ENCODE measurements around the gene NIF3L1. TPM values are rescaled to one million over a fixed set of nuclear protein-coding genes. Genes with fewer than 3 reads are reported as not detected.

Gene NIF3L1
- total and polyA plus RNA-seq, 2 of the 13 experiments (the other 11 are each of a cell fraction or from before 2014, with no cell fraction given) = 67.9 to 75.2 TPM

DNA sequence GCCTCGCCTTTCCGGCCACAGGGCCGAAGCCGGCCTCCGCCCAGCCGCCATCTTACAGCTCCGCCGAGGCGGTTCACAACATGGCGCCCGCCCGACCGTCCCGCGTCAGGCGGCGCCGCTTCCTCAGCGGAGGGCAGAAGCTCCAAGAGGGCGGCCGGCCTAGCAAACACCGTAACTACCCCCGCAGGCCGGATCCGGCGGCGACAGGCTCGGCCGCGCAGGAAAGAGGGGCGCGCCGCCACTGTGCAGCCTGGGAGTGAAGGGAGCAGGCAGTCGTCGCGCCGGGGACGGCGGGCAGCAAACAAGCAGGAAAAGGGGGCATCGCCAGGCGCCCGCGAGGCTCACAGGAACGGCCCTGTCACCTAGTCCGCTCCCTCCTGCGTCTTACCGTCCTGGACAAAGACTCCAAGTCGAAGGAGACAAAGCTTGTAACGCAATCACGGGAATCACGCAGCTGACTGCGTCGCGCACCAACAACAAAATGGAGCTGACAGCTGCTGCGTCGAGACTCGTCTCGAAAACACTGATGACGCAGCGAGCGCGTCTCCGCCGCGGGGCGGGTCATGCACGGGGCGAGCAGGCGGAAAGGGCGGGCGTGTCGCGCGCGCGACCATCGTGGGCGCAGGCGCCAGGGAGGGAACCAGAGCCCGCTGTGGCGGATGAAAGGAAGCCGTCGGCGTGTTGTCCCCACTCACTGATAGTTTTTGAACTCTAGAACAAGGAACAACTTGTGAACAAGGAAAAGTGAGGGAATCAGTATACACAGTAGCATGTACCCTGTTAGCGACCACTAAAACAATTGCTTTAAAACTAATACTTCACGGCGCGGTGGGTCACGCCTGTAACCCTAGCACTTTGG is 24.8 kb upstream of the NIF3L1 start, which contains the start of gene CLK1 (continued):
- TF ChIP-seq, protein P1, sequence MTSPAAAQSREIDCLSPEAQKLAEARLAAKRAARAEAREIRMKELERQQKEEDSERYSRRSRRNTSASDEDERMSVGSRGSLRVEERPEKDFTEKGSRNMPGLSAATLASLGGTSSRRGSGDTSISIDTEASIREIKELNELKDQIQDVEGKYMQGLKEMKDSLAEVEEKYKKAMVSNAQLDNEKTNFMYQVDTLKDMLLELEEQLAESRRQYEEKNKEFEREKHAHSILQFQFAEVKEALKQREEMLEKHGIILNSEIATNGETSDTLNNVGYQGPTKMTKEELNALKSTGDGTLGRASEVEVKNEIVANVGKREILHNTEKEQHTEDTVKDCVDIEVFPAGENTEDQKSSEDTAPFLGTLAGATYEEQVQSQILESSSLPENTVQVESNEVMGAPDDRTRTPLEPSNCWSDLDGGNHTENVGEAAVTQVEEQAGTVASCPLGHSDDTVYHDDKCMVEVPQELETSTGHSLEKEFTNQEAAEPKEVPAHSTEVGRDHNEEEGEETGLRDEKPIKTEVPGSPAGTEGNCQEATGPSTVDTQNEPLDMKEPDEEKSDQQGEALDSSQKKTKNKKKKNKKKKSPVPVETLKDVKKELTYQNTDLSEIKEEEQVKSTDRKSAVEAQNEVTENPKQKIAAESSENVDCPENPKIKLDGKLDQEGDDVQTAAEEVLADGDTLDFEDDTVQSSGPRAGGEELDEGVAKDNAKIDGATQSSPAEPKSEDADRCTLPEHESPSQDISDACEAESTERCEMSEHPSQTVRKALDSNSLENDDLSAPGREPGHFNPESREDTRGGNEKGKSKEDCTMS (CRISPR knock-in tag; conservative IDR thresholded peaks at IDR 0.05) = peak; percentile 56
- 0 out of 2 replicates have a peak, but pooled peaks have one; percentile 24 for TF ChIP-seq ZNF24 (IDR thresholded peaks at IDR 0.05)
- TF ChIP-seq BHLHE40 (IDR thresholded peaks at IDR 0.05; ENCODE audit: low read length) = peak; percentile 77
- TF ChIP-seq NFRKB (IDR thresholded peaks at IDR 0.05) = peak; percentile 78
- peak; percentile 99 for TF ChIP-seq FOXC1 (CRISPR knock-in tag; IDR thresholded peaks at IDR 0.05; ENCODE audit: borderline replicate concordance)
- TF ChIP-seq PAX8 (CRISPR knock-in tag; IDR thresholded peaks at IDR 0.05; ENCODE audit: borderline replicate concordance) = peak; percentile 88; the same call in 1 of the 2 replicates
- no peak for TF ChIP-seq HNRNPUL1 (IDR thresholded peaks at IDR 0.05; ENCODE audit: low read depth, low read length)
- TF ChIP-seq ATRX (CRISPR knock-in tag; IDR thresholded peaks at IDR 0.05; ENCODE audit: borderline replicate concordance) = no peak
- TF ChIP-seq ZNF589 (CRISPR knock-in tag; conservative IDR thresholded peaks at IDR 0.05) = peak; percentile 98
- peak; percentile 90 for TF ChIP-seq GATA4 (IDR thresholded peaks at IDR 0.05; ENCODE audit: borderline replicate concordance, low read depth)
- peak; percentile 99 for TF ChIP-seq RBFOX2 (IDR thresholded peaks at IDR 0.05; ENCODE audit: low read depth, low read length)
- peak; percentile 77 for TF ChIP-seq SRSF1 (optimal IDR thresholded peaks at IDR 0.05; ENCODE audit: low read depth, low read length)
- TF ChIP-seq, protein P2, sequence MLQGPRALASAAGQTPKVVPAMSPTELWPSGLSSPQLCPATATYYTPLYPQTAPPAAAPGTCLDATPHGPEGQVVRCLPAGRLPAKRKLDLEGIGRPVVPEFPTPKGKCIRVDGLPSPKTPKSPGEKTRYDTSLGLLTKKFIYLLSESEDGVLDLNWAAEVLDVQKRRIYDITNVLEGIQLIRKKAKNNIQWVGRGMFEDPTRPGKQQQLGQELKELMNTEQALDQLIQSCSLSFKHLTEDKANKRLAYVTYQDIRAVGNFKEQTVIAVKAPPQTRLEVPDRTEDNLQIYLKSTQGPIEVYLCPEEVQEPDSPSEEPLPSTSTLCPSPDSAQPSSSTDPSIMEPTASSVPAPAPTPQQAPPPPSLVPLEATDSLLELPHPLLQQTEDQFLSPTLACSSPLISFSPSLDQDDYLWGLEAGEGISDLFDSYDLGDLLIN (CRISPR knock-in tag; IDR thresholded peaks at IDR 0.05; ENCODE audit: borderline replicate concordance) = peak; percentile 94; the same call in 1 of the 2 replicates
- TF ChIP-seq KDM5A (IDR thresholded peaks at IDR 0.05; ENCODE audit: borderline replicate concordance, low read length) = peak; percentile 87
- peak; percentile 94 for TF ChIP-seq ZC3H13 (CRISPR knock-in tag; IDR thresholded peaks at IDR 0.05)
- TF ChIP-seq ZNF10 (CRISPR knock-in tag; IDR thresholded peaks at IDR 0.05; ENCODE audit: borderline replicate concordance, low read depth) = no peak
- TF ChIP-seq, protein P3, sequence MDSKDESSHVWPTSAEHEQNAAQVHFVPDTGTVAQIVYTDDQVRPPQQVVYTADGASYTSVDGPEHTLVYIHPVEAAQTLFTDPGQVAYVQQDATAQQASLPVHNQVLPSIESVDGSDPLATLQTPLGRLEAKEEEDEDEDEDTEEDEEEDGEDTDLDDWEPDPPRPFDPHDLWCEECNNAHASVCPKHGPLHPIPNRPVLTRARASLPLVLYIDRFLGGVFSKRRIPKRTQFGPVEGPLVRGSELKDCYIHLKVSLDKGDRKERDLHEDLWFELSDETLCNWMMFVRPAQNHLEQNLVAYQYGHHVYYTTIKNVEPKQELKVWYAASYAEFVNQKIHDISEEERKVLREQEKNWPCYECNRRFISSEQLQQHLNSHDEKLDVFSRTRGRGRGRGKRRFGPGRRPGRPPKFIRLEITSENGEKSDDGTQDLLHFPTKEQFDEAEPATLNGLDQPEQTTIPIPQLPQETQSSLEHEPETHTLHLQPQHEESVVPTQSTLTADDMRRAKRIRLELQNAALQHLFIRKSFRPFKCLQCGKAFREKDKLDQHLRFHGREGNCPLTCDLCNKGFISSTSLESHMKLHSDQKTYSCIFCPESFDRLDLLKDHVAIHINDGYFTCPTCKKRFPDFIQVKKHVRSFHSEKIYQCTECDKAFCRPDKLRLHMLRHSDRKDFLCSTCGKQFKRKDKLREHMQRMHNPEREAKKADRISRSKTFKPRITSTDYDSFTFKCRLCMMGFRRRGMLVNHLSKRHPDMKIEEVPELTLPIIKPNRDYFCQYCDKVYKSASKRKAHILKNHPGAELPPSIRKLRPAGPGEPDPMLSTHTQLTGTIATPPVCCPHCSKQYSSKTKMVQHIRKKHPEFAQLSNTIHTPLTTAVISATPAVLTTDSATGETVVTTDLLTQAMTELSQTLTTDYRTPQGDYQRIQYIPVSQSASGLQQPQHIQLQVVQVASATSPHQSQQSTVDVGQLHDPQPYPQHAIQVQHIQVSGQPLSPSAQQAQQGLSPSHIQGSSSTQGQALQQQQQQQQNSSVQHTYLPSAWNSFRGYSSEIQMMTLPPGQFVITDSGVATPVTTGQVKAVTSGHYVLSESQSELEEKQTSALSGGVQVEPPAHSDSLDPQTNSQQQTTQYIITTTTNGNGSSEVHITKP (CRISPR knock-in tag; IDR thresholded peaks at IDR 0.05; ENCODE audit: low read depth) = 0 out of 2 replicates have a peak, but pooled peaks have one; percentile 61
- peak; percentile 100 for TF ChIP-seq POLR2AphosphoS5 (IDR thresholded peaks at IDR 0.05; ENCODE audit: low read depth, low read length)
- TF ChIP-seq PAF1 (CRISPR knock-in tag; IDR thresholded peaks at IDR 0.05) = peak; percentile 42; the same call in 1 of the 2 replicates
- TF ChIP-seq ZNF547 (CRISPR knock-in tag; IDR thresholded peaks at IDR 0.05) = peak; percentile 97
- TF ChIP-seq CREB1 (IDR thresholded peaks at IDR 0.05) = peak; percentile 97
- peak; percentile 91 for TF ChIP-seq CREB1 (CRISPR knock-in tag; IDR thresholded peaks at IDR 0.05)
- TF ChIP-seq SRSF4 (IDR thresholded peaks at IDR 0.05; ENCODE audit: low read depth, low read length, poor library complexity, severe bottlenecking) = peak; percentile 34
